HG03025 (cell line): ENCODE data around the gene ADGB.
"Not testable (repeated sequence)": the region's sequence is repeated elsewhere in the genome, so short reads cannot be mapped to it uniquely, and the experiment has no call there.

Experiments
- ATAC-seq: cut with Tn5 transposase; IDR thresholded peaks from one replicate; pipeline ENCODE4 v1.9.1; 2021; ENCODE audit warnings: mild to moderate bottlenecking, moderate library complexity; ENCODE audit not compliant: unreplicated experiment, low FRiP score

Gene ADGB

DNA sequence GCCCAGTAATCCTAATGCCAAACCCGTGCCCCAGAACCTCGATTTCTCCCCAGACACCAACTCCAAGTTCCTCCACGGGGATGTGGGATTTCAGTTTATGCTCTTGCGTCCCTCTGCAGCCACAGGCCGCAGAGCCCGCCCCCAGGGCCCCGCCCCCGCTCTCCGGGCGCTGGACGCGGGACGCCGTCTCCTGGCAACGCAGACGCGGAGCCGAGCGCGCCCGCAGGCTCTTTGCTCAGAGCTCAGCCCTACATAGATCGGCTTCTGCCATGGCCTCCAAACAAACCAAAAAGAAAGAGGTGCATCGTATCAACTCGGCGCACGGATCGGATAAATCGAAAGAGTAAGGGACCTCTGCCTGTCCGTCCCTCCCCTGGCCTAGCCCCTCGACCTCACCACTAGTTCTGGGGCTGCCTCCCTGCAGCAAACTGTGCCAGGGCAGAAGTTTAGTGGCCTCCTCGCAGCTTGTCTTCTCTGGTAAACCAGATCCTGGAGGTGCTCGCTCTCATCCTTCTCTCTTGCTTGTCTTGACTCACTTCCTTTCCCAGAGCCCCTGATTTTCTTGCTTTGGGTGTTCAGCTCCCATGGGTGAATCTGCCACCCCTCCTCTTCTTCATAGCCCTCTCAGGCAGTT, at the start of gene ADGB:
Gene ADGB, plus strand, starts transcription at position 201 of the 634 bp plus-strand sequence. Its CDS starts 69 bp downstream, at position 270.
- no peak for ATAC-seq

DNA sequence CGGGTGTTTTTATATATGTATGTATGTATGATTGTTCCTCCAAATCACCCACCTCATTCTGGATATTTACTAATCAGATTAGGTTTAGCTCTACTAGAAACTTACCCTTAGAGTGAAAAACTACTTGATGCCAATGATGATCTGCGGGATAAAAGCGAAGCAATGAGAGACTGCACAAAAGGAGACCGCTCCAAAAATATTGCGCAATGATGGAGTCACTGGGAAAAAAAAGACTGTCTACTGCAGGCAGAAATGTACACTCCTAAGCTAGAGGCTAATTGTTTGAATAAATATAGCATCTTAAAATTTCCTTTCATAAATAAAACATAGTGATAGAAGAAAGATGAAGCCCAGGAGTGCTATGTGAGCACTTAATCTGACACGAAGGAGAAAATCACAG, 47.9 kb upstream of the ADGB start:
- ATAC-seq: no peak

GRCh38 chr6:146551545-146551944, 47.2 kb upstream of the ADGB start:
- ATAC-seq: no peak

GRCh38 chr6:146553377-146554135, 45.2 kb upstream of the ADGB start:
- ATAC-seq: no peak

GRCh38 chr6:146560607-146561006, 38.2 kb upstream of the ADGB start:
- no peak for ATAC-seq

DNA sequence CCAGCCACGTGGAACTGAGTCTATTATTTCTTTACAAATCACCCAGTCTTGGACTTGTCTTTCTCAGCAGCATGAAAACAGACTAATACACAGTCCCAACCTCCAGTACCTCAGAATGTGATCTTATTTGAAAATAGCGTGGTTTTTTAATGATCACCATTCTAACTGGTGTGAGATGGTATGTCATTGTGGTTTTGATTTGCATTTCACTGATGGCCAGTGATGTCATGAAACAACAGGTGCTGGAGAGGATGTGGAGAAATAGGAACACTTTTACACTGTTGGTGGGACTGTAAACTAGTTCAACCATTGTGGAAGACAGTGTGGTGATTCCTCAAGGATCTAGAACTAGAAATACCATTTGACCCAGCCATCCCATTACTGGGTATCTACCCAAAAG, 32.1 kb upstream of the ADGB start:
- ATAC-seq: not testable (repeated sequence)

GRCh38 chr6:146568619-146569018, 30.2 kb upstream of the ADGB start:
- ATAC-seq: not testable (repeated sequence)

- no peak for ATAC-seq
These were observed 24.6 kb upstream of the ADGB start for GRCh38 chr6:146574211-146574610.

DNA sequence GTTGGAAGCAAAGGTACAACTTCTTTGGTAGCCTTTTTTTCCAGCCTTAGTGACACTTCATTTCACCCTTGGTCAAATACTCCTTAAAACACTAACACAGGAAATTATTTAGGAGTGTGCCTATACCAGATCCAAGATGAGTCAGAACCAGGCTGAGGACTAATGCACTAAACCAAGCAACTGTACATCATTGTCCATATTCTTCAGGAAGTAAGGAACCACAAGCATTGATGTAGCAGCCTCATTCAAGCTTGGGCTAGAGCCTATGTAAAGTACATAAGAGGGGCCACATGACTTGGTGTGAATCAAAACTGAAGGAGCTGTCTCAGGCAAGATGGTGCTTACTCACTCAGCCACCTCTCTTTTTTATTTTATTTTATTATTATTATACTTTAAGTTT, 20.7 kb upstream of the ADGB start:
- no peak for ATAC-seq

- ATAC-seq: no peak
These were observed 16.8 kb upstream of the ADGB start for GRCh38 chr6:146581968-146582367.

DNA sequence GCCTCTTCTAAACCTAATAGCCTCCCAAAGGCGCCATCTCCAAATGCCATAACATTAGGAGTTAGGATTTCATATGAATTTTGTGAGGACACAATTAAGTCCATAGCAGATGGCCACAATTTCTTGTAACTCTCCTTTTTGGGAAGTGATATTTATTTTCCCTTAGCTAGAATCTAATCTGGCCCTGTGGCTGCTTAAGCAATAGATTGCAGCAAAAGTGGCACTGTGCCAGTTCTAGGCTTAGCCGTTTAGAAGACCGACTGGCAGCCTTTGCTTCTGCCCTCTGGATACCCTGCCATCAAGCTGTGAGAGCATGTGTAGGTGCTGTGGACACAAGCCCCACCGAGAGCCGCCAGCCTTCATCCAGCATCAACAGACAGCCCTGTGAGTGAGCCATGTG, 15.9 kb upstream of the ADGB start:
- no peak for ATAC-seq

DNA sequence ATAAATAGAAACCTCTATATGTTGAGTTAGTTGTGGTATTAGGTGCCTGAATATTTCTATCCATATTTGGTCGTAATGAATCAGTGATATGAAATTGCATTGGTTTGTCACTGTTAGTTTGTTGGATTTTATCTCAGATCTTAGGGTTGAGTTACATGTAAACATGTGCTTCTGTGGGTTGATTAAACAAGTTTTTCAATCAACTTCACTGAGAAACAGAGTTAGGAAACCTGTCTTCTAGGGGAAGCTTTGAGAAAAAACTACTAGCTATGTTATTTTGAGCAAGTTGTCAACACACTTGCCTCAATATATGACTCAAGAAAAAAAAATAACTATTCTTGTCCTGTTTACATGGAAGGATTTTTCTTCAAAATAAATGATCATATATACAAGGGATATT, 14.8 kb upstream of the ADGB start:
- no peak for ATAC-seq

- no peak for ATAC-seq
These were observed 11.3 kb upstream of the ADGB start for GRCh38 chr6:146587459-146587858.

DNA sequence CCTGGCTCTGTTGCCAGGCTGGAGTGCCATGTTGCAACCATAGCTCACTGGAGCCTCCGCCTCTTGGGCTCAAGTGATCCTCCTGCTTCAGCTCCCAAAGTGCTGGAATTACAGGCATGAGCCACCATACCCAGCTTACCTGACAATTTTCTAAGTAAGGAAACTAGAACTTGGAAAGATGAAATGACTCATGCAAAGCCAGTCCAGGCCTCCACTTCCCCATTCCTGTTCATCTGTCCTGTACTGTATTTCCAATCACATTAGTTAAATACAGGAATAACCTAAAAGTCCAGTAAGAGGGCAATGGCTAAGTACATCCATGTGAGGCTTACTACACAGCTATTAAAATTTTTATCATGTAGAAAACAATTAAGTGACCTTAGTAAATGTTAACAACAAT, 8.3 kb upstream of the ADGB start:
- no peak for ATAC-seq

DNA sequence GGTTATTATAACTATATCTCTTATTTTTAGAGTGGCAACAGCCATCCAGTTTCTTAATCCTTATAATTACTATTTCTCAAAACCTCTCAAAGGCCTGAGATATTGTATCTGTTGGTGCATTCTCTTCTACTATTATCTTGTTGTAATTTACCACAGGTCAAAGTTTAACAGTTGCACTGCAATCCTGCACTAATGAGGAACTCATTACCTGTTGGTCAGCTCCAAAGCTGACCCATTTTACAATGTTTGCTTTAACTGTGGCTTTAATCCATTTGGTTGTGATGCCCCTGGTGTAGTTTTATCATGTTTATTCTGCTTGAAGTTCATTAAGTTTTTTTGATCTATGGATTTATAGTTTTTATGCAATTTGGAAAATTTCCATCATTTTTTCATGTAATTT, 6.3 kb upstream of the ADGB start:
- no peak for ATAC-seq

- no peak for ATAC-seq
These were observed 4.8 kb upstream of the ADGB start for GRCh38 chr6:146593986-146594385.

DNA sequence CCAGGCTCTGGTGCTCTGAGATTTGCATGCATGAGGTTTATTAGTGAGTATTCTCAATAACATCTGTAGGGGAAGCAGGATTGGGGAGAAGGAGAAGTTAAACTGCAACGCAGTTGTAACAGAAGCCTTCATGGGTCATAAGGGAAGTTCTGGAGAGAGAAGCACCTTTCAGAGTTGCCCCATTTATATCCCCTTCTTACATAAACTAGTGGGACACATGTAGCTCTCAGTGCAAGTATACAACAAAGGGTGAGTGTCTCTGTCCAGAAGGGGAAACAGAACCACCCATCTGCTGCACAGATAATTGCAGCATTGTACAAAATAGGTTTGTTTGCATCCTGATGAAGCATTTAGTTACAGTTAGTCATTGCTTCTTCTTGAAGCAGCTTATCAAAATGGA, 4.3 kb upstream of the ADGB start:
- ATAC-seq: no peak

DNA sequence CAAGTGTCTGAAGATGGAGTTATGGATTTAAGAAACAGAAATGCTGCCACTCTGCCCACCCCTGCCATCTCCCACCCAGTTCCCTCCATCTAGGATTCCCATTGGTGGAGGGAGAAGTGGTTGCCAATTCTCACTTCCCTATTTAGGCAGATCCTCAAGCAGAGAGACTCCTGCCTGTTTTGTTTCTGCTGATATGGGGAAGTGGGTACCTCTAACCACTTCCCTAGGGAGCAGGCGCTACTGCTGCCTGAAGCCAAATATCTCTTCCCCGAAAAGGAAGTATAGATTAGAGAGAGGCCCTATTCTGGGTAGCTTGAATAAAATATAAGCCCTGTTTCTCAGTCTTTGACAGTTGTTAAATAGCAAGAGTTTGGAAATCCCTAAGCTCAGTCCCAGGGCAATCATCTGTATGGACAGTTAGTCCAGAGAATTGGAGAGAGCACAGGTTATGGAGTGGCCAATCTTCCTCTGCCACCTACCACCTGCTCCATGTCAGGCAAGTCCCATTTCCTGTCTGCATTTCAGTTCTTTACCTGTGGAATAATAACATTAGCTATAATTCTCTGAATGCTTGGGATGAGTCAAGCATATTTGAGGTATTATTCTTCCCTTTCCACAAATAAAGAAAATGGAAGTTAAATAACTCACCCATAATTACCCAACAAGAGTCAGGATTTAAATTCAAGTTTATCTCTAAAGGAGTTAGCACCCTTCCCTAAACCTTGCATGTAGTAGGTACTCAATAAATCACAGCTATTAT, 2.6 kb upstream of the ADGB start:
- no peak for ATAC-seq

DNA sequence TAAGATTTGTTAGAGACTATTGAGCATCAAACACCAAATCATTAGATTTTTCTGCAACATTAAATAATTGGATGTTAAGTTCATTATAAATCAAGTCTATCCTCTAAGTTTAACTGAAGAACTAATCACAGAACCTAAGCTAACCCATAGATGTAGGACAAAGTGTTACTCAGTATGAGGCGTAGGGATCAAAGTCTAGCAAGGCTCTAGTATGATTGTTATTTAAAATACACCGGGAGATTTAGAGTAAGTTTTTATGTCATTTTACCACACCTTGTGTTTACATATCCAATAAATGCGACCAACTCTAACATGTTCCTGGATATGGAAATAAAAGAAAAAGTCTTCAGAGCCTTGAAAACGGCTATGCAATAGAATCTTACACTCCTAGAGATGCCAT, 2.6 kb downstream of the ADGB start:
- ATAC-seq: no peak

DNA sequence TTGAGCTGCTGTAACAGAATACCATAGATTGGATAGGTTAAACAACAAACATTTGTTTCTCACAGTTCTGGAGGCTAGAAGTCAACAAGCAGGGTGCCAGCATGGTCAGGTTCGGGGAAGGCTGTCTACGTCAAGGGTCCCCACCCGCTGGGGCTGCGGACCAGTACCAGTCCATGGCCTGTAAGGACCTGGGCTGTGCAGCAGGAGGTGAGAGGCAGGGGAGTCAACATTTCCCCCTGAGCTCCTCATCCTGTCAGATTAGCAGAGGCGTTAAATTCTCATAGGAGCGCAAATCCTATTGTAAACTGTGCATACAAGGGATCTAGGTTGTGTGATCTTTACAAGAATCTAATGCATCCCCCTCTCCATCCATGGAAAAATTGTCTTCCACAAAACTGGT, 3.8 kb downstream of the ADGB start:
- ATAC-seq: no peak

DNA sequence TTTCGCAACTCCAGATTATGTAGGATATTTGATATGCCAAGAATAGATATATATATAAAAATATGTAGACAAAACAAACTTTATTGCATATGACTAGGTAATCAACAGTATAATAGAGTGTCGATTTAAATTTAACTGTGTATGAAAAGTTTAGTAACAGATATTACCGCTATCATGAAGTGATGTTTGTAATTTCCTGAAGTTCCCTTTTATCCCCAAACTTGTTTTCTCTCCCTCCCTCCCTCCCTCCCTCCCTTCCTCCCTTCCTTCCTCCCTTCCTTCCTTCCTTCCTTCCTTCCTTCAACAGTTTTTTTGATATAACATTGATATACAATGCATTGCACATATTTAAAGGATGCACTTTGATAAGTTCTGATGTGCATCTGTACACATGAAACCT, 15.2 kb downstream of the ADGB start:
- no peak for ATAC-seq

DNA sequence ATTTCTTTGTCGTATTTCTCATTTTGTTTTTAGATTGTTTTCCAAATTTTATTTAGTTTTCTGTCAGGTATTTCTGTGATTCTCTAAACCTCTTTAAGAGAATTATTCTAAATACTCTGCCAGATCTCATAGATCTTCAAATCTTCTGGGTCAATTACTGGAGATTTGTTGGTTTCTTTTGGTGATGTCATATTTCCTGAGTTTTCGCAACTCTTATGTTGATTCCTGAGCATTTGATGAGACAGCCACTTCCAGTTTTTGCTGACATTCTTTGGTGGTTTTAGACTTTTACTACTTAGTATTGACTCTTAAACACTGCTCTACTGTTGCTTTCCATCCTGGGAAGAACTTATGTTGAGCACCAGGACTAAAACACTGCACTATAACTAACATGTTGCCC, 21.9 kb downstream of the ADGB start:
- no peak for ATAC-seq
